GM06990 (cell line): Measurements from ENCODE around the gene GLOD4.
A peak's percentile ranks its signal among the peaks of the same experiment; 100 is the strongest.
"Not testable (repeated sequence)": the region's sequence is repeated elsewhere in the genome, so short reads cannot be mapped to it uniquely, and the experiment has no call there.

ENCODE experiments used
- DNase-seq: peaks from one replicate; pipeline ENCODE4 v3.0.0-alpha.2; 2011; ENCODE audit not compliant: insufficient read length; ENCODE audit errors: extremely low read depth
- H3K27me3 ChIP-seq: replicated peaks from 2 replicates; pipeline ENCODE4 v1.6.0; 2011; ENCODE audit warnings: low read length; ENCODE audit not compliant: control insufficient read depth, insufficient read depth
- H3K36me3 ChIP-seq: 2 replicates; pipeline ENCODE4 v1.5.1; 2011; ENCODE audit warnings: low read length; ENCODE audit not compliant: control insufficient read depth, insufficient read depth
- H3K4me3 ChIP-seq: replicated peaks from 2 replicates; pipeline ENCODE4 v1.5.1; 2011; ENCODE audit warnings: low read depth, mild to moderate bottlenecking, control low read depth, low read length
- TF ChIP-seq, protein P1 (sequence below): IDR thresholded peaks from 2 replicates; pipeline ENCODE4 v1.5.1; 2011; ENCODE audit warnings: low read length, control low read depth, mild to moderate bottlenecking, inconsistent platforms; ENCODE audit not compliant: insufficient read depth, poor library complexity, severe bottlenecking

GLOD4 gene

DNA sequence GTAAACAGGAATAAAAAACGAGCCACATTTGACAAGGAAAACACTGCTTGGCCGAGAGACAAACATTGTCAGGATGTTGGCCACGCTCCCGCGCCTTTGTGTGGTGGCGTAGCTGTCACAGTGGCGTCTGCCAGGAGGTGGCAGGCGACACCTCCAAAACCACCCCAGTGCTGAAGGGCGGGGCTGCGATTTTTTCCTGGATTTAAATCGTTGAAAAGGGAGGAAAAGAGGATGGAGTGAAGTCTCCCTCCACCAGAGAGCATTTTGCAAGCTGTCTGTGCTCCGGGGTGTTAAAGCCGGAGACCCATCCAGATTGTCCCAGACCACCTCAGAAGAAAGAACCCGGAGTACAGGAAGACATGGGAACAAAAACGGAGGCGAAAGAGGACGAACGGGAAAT is 12.8 kb upstream of the GLOD4 start:
- no peak for DNase-seq
- H3K36me3 ChIP-seq: peaks cover 16% of the 10 kb centered on the region
- H3K4me3 ChIP-seq: no peak overlapping the region
- TF ChIP-seq, protein P1, sequence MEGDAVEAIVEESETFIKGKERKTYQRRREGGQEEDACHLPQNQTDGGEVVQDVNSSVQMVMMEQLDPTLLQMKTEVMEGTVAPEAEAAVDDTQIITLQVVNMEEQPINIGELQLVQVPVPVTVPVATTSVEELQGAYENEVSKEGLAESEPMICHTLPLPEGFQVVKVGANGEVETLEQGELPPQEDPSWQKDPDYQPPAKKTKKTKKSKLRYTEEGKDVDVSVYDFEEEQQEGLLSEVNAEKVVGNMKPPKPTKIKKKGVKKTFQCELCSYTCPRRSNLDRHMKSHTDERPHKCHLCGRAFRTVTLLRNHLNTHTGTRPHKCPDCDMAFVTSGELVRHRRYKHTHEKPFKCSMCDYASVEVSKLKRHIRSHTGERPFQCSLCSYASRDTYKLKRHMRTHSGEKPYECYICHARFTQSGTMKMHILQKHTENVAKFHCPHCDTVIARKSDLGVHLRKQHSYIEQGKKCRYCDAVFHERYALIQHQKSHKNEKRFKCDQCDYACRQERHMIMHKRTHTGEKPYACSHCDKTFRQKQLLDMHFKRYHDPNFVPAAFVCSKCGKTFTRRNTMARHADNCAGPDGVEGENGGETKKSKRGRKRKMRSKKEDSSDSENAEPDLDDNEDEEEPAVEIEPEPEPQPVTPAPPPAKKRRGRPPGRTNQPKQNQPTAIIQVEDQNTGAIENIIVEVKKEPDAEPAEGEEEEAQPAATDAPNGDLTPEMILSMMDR: peak; percentile 77
- H3K27me3 ChIP-seq: no peaks in the 10 kb centered on the region

DNA sequence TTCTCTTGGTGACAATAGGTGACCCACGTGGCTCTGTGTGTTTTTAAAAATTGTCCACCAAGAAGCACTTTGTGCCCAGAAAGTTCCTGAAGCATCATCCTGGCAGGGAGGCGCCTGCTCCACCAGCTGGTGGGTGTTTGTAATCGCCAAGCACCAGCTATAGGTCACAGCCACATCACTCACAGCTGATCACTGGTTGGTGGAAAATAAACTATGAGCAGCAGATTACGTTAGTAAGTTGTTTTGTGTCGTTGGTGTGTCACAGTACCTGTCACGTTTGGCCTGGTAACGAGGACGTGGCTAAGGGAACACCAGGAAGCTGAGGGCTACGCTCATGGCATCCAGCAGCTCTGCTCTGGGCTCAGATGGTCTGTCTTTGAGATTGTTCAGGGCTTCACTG is 10.2 kb upstream of the GLOD4 start:
- no peak for DNase-seq
- Histone ChIP-seq H3K27me3 (no peaks in the 10 kb centered on the region), H3K4me3 (no peak overlapping the region), H3K36me3 (peaks cover 24% of the 10 kb centered on the region)
- TF ChIP-seq, protein P1: no peak

DNA sequence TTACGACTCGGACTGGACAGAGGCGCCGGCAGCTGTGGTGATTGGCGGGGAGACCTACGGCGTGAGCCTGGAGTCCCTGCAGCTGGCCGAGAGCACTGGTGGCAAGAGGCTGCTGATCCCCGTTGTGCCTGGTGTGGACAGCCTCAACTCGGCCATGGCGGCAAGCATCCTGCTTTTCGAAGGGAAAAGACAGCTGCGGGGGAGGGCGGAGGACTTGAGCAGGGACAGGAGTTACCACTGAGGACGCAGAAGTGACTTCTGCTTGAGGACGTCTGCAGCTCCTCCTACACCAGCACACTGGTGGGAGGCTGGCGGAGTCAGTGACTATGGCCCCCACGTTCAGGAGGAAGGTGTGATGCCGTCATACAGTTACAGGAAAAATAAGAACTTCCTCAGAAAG is 9.7 kb upstream of the GLOD4 start:
- DNase-seq: no peak
- H3K36me3 ChIP-seq: peaks cover 24% of the 10 kb centered on the region
- TF ChIP-seq, protein P1: no peak
- no peaks in the 10 kb centered on the region for H3K27me3 ChIP-seq
- H3K4me3 ChIP-seq: no peak overlapping the region

DNA sequence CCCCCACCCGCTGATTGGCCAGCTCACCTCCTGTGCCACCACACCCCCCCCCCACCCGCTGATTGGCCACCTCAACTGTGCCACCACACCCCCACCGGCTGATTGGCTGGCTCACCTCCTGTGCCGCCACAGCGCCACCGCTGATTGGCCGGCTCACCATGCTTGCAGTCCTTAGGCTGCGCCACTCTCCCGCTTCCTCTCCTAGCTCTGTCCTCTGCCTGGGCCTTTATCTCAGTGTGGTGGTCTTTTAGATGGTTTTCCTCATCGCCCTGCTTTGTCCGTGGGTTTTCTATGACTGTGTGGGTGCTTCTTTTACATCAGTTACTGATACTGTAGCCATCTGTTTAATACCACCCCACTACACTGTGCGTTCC is 8.8 kb upstream of the GLOD4 start:
- H3K4me3 ChIP-seq, DNase-seq, H3K27me3 ChIP-seq: not testable (repeated sequence)
- H3K36me3 ChIP-seq: peaks cover 24% of the 10 kb centered on the region

DNA sequence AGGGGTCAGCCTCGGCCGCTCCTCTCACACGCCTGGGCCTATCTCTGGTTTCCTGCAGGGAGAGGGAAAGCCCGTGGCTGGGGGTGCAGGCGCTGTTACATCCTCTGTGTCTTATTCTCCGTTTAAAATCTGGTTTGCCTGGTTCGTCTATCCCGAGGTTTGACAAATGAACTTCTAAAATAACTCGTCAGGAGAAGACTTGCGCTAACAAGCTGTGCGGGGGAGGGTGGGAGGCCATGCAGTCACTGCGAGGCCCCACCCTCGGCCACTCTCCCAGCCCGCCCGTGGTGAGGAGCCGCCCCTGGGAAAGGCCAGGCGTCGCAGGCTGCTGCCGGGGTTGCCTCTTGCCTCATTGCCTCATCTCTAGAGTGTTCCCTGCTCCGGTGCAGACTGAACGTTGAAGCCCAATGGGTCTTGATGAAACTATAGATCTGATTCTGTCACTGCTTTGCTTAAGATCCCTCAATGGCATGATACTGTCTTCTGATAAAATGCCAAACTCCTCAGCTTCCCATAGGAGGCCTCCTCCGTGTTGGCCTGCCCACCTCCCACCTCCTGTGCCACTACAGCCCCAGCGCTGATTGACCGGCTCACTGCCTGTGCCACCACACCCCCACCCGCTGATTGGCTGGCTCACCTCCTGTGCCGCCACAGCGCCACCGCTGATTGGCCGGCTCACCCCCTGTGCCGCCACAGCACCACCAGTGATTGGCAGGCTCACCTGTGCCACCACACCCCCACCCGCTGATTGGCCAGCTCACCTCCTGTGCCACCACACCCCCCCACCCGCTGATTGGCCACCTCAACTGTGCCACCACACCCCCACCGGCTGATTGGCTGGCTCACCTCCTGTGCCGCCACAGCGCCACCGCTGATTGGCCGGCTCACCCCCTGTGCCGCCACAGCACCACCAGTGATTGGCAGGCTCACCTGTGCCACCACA is 8.1 kb upstream of the GLOD4 start:
- not testable (repeated sequence) for H3K4me3 ChIP-seq, DNase-seq, H3K27me3 ChIP-seq
- peaks cover 24% of the 10 kb centered on the region for H3K36me3 ChIP-seq

DNA sequence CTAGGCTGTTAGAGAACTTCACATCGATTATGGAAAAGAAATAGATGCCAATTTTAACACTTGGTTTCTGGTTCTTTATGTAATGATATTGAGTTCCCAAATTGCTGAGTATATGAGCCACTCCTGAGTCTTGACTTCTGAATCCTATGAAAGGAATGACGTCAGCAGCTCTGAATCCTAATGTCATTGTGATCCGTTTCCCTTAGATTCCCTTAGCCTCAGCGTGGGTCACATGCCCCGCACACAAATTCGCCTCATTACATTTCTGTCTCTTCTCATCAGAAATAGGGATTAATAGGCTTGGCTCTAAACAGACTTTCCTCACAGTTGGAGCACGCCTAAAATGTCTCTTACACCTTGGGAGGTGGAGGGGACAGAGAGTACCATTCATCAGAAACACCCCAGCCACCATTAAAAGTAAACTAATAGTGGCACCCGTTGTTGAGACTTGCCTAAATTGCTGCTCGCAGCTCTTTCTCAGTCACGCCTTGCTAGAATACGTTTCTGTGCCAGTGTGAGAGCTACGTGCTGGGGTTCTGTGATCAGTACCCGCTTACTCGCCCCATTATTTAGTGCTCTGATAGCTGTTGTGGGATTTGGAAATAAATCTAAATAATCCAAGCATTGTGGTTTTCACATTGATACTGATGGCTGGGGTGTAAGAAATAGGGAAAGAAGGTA is 7.2 kb upstream of the GLOD4 start:
- H3K36me3 ChIP-seq: peaks cover 25% of the 10 kb centered on the region
- H3K4me3 ChIP-seq: no peak overlapping the region
- H3K27me3 ChIP-seq: no peaks in the 10 kb centered on the region
- TF ChIP-seq, protein P1: no peak
- DNase-seq: no peak
